ENCODE measurements around the gene SORCS2. TPM values are rescaled to one million over a fixed set of nuclear protein-coding genes. Genes with fewer than 3 reads are reported as not detected.

Gene SORCS2
- polyA plus RNA-seq, 1 donor from 2014 or later = 1.0 TPM

DNA sequence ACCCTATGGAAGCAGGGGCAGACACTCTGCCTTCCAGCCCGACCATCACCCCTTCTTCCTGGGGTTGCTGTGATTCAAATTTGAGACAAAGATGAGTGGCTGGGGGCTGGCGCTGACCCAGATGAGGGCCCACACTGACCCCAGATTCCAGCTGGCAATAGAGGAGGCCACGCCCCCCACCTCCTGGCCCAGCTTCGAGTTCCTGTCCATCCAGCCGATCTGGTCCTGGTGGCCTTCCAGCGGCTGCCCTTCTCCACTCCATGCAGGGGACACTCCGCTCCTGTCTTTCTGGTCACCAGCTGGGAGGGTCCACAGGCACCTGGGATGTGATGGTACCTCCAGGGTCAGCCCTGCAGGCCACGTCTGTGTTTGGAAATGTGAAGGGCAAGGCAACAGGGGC is 340.9 kb downstream of the SORCS2 start:
- no peaks in the 10 kb centered on the region for H3K27me3 ChIP-seq (ENCODE audit: insufficient read depth, low read depth, low read length)
- no peaks in the 10 kb centered on the region for H3K9me2 ChIP-seq (ENCODE audit: insufficient read depth, low read length)
- no peaks in the 10 kb centered on the region for H3K9me3 ChIP-seq (ENCODE audit: low read length)
- H3K9ac ChIP-seq (ENCODE audit: low read length) = no peak overlapping the region
- H3K4me2 ChIP-seq (ENCODE audit: low read length) = no peak overlapping the region
- H3K27ac ChIP-seq (ENCODE audit: low read length) = no peak overlapping the region
- no peaks in the 10 kb centered on the region for H3F3A ChIP-seq (ENCODE audit: insufficient read depth, low read length, poor library complexity, severe bottlenecking)
- no peaks in the 10 kb centered on the region for H3K36me3 ChIP-seq (ENCODE audit: insufficient read depth, low read length)
- no peak overlapping the region for H3K4me3 ChIP-seq (ENCODE audit: low read length)
- H2AFZ ChIP-seq (ENCODE audit: low read depth, low read length) = no peak overlapping the region
- H3K79me2 ChIP-seq (replicated peaks; ENCODE audit: insufficient read depth, low read length) = no peaks in the 10 kb centered on the region
- TF ChIP-seq CTCF (IDR thresholded peaks at IDR 0.05; ENCODE audit: poor library complexity, severe bottlenecking) (no peak), POLR2AphosphoS5 (IDR thresholded peaks at IDR 0.05) (no peak), EP300 (conservative IDR thresholded peaks at IDR 0.05; ENCODE audit: poor library complexity, severe bottlenecking) (no peak), RAD21 (conservative IDR thresholded peaks at IDR 0.05) (no peak), EZH2 (IDR thresholded peaks at IDR 0.05; ENCODE audit: borderline replicate concordance, insufficient read depth, low read length, poor library complexity, severe bottlenecking) (no peak), SMC3 (conservative IDR thresholded peaks at IDR 0.05; ENCODE audit: poor library complexity) (no peak), MXI1 (conservative IDR thresholded peaks at IDR 0.05; ENCODE audit: poor library complexity, severe bottlenecking) (no peak), TAF1 (IDR thresholded peaks at IDR 0.05; ENCODE audit: low read depth) (no peak)
- TF ChIP-seq, protein P1, sequence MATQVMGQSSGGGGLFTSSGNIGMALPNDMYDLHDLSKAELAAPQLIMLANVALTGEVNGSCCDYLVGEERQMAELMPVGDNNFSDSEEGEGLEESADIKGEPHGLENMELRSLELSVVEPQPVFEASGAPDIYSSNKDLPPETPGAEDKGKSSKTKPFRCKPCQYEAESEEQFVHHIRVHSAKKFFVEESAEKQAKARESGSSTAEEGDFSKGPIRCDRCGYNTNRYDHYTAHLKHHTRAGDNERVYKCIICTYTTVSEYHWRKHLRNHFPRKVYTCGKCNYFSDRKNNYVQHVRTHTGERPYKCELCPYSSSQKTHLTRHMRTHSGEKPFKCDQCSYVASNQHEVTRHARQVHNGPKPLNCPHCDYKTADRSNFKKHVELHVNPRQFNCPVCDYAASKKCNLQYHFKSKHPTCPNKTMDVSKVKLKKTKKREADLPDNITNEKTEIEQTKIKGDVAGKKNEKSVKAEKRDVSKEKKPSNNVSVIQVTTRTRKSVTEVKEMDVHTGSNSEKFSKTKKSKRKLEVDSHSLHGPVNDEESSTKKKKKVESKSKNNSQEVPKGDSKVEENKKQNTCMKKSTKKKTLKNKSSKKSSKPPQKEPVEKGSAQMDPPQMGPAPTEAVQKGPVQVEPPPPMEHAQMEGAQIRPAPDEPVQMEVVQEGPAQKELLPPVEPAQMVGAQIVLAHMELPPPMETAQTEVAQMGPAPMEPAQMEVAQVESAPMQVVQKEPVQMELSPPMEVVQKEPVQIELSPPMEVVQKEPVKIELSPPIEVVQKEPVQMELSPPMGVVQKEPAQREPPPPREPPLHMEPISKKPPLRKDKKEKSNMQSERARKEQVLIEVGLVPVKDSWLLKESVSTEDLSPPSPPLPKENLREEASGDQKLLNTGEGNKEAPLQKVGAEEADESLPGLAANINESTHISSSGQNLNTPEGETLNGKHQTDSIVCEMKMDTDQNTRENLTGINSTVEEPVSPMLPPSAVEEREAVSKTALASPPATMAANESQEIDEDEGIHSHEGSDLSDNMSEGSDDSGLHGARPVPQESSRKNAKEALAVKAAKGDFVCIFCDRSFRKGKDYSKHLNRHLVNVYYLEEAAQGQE (IDR thresholded peaks at IDR 0.05; ENCODE audit: borderline replicate concordance) = no peak
- no peaks in the 10 kb centered on the region for H4K20me1 ChIP-seq (ENCODE audit: insufficient read depth)

- TF ChIP-seq POLR2AphosphoS5 (IDR thresholded peaks at IDR 0.05) = no peak
- TF ChIP-seq SMC3 (conservative IDR thresholded peaks at IDR 0.05; ENCODE audit: poor library complexity) = no peak
- TF ChIP-seq TAF1 (IDR thresholded peaks at IDR 0.05; ENCODE audit: low read depth) = no peak
- TF ChIP-seq EP300 (conservative IDR thresholded peaks at IDR 0.05; ENCODE audit: poor library complexity, severe bottlenecking) = no peak
- H3K27ac ChIP-seq (ENCODE audit: low read length) = no peak overlapping the region
- H3K9ac ChIP-seq (ENCODE audit: low read length) = no peak overlapping the region
- no peaks in the 10 kb centered on the region for H3K36me3 ChIP-seq (ENCODE audit: insufficient read depth, low read length)
- H3K4me2 ChIP-seq (ENCODE audit: low read length) = no peak overlapping the region
- no peaks in the 10 kb centered on the region for H3K9me2 ChIP-seq (ENCODE audit: insufficient read depth, low read length)
- H2AFZ ChIP-seq (ENCODE audit: low read depth, low read length) = no peak overlapping the region
- no peaks in the 10 kb centered on the region for H3K27me3 ChIP-seq (ENCODE audit: insufficient read depth, low read depth, low read length)
- H4K20me1 ChIP-seq (ENCODE audit: insufficient read depth) = no peaks in the 10 kb centered on the region
- H3K9me3 ChIP-seq (ENCODE audit: low read length) = no peaks in the 10 kb centered on the region
- no peaks in the 10 kb centered on the region for H3F3A ChIP-seq (ENCODE audit: insufficient read depth, low read length, poor library complexity, severe bottlenecking)
- no peak overlapping the region for H3K4me3 ChIP-seq (ENCODE audit: low read length)
- H3K79me2 ChIP-seq (replicated peaks; ENCODE audit: insufficient read depth, low read length) = no peaks in the 10 kb centered on the region
Observed at GRCh38 chr4:7535094-7535493, 342.8 kb downstream of the SORCS2 start.

GRCh38 chr4:7535619-7536018 is 343.3 kb downstream of the SORCS2 start:
- no peak overlapping the region for H3K9ac ChIP-seq (ENCODE audit: low read length)
- H3K27ac ChIP-seq (ENCODE audit: low read length) = no peak overlapping the region
- H3K9me2 ChIP-seq (ENCODE audit: insufficient read depth, low read length) = no peaks in the 10 kb centered on the region
- TF ChIP-seq POLR2AphosphoS5 (IDR thresholded peaks at IDR 0.05) = no peak
- TF ChIP-seq, protein P1 (IDR thresholded peaks at IDR 0.05; ENCODE audit: borderline replicate concordance) = no peak
- no peak for TF ChIP-seq TAF1 (IDR thresholded peaks at IDR 0.05; ENCODE audit: low read depth)
- no peak for TF ChIP-seq CTCF (IDR thresholded peaks at IDR 0.05; ENCODE audit: poor library complexity, severe bottlenecking)
- H3K36me3 ChIP-seq (ENCODE audit: insufficient read depth, low read length) = no peaks in the 10 kb centered on the region
- no peaks in the 10 kb centered on the region for H3K9me3 ChIP-seq (ENCODE audit: low read length)
- no peak overlapping the region for H3K4me2 ChIP-seq (ENCODE audit: low read length)
- H3K4me3 ChIP-seq (ENCODE audit: low read length) = no peak overlapping the region
- H3F3A ChIP-seq (ENCODE audit: insufficient read depth, low read length, poor library complexity, severe bottlenecking) = no peaks in the 10 kb centered on the region
- no peaks in the 10 kb centered on the region for H3K27me3 ChIP-seq (ENCODE audit: insufficient read depth, low read depth, low read length)
- H2AFZ ChIP-seq (ENCODE audit: low read depth, low read length) = no peak overlapping the region
- no peaks in the 10 kb centered on the region for H3K79me2 ChIP-seq (replicated peaks; ENCODE audit: insufficient read depth, low read length)
- no peaks in the 10 kb centered on the region for H4K20me1 ChIP-seq (ENCODE audit: insufficient read depth)

Data from neural cell (in vitro differentiated cells).